ENCODE measurements around the gene LYPLAL1.
"Not testable (repeated sequence)": the region's sequence is repeated elsewhere in the genome, so short reads cannot be mapped to it uniquely, and the experiment has no call there.

The LYPLAL1 gene

DNA sequence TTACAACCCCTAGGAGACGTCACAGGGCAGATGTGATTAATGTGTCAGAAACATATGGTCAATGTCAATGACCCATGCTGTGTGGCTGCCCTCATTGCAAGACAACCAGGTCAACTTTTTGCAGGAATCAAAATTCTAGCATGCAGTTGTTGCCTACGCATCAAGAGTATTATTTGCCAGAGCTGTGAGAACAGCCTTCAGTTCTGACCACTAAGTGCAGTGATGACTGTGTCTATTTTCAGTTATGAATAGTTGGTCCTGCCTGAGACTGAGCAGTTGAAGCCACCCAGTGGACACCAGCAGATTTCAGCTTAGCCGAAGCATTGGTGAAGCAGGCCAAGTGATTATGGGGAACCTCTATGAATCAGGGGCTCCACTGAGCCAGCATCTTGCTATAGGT, 47.3 kb downstream of the LYPLAL1 start:
- DNase-seq = no peak

DNA sequence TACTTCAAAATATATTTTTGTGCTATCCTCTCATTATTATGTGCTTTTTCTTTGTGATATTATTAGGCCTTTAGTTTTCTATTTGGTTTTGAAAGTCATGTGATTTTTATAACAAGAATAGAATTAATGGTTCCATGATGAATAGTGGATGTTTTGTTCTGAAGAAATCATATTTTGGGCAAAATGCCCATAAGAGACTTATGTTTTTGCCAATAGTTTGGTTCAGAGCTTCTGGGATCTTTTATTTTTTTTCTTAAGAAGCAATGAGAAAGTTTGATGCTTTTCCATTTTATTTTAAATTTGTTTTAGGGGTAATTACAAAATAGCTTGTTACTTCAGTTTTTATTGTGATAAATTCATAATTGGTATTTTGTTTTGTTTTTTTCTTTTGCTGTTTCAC, 49.8 kb downstream of the LYPLAL1 start:
- DNase-seq = no peak

DNA sequence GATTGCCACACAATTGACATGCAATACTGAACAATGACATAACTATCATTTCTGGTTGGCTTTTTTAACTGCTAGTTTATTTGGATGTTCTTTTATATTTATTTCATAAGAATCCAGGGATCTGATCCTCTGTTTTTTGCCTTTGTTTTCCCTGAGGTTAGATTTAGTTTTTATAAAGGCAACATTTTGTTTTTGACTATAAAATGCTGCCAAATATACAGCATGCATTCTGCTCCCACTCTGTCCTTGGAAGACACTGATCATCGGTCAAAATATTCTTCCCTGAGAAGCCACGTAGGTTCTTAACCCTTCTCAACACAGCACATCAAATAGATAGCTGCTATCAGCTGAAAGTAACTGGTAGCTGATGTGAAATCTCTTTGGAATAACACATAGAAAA, 52.5 kb downstream of the LYPLAL1 start:
- DNase-seq = no peak

DNA sequence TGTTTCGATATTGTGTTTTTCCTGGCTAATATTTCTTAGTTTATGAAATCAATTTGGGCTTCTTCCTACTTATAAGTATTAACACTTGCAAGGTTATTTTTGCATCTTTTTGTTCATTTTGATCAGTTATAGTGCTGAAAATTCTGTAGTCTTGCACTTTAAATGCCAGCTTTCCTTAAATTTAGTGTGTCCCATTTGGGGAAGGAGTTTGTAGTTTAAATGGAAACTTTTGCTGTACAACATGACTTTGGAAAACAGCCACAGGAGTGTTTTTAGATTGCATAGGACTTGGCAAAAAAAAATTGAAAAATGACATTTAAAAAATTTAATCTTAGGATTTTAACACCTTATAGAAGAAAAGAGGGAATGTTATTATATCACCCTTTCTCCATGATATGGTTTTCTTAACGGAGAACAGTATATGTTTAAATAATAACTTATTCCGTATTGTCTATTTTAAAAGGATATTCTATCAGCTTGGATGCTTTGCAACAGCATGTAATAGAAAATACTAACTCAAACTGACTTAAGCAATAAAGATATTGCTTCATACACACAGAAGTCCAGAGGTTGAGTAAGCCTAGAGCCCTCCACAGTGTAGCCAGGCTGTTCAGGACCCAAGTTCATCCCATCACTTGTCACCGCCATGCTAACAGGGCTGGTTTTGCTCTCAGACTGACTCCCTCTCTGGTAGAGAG, 53.8 kb downstream of the LYPLAL1 start:
- DNase-seq = no peak

DNA sequence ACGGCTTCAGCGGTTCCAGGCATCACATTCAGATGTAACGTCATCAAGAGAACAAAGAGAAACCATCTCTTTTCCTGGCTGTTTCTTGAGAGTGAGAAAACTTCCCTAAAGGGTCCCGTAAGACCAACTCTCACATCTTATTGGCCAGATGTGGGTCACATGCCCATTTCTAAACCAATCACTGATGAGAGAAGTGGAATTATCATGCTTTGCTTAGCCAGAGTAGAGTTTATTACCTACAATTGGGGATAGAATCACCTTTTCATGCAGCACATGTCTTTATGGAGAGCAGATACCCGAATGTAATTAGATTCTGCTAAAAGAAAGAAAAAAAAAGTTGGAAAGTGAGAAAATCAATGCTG, 54.4 kb downstream of the LYPLAL1 start:
- no peak for DNase-seq

DNA sequence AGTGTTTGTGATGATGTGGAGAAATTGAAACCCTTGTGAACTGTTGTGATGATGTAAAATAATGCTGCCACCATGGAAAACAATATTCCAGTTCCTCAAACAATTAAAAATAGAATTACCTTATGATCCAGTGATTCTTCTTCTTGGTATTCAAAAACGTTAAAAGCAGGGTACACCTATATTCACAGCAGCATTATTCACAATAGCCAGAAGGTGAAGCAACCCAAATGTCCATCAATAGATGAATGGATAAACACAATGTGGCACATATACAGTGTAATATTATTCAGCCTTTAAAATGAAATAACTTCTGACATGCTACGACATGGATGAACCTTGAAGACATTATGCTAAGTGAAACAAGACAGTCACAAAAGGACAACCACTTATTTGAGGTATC, 59.2 kb downstream of the LYPLAL1 start:
- no peak for DNase-seq

DNA sequence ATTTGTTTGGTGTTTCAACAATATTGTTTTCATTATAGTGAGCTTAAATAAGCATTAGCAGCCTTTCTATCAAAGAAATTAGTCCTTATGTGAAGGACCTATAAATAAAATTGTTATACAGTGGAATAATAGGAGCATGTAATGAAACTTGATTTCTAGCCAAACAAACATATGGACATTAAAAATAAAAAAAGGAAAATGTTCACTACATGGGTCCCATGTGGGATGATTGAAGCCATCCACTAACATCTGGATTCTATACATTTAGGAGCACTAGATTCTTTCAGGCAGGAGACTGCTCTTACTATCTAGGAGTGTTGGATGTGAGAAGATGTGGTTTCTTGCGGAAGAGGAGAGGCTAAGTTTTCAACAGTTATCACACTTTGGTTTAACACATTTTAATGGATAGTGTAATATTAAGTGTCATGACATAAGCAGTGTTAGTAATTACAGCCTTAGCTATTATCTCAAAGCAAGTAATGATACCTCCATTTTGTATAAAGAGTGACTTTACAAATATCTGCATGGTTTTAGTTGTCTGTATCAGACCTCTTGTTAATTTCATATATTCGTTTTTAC, 62.3 kb downstream of the LYPLAL1 start:
- no peak for DNase-seq

DNA sequence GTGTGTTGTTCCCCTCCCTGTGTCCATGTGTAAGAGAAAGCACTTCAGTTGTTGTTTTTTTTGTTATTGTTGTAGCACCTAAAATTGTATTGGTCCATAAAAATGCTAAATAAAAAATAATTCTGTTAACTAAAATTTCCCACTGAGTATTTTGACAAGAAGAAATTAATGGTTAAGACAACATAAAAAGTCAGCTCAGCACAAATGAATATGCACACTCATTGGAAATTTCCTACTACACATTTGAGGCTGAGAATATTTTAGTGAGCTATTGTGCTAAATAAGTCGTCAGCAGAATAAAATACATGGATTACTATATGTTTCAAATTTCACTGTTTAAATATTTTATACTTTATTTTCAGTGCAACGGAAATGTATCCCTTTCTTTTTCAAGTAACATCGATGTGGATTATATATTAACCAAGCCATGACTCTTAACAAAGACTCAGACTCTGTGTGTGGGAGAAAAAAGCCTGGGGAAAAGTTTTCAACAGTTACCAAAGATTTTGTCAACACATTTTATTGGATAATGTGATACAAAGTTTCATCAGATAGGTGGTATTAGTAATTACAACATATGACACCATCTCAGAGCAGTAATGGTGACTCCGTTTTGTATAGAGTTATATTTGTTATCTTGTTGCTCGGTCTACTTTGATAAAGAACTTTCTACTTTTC, 63.4 kb downstream of the LYPLAL1 start:
- DNase-seq = no peak

DNA sequence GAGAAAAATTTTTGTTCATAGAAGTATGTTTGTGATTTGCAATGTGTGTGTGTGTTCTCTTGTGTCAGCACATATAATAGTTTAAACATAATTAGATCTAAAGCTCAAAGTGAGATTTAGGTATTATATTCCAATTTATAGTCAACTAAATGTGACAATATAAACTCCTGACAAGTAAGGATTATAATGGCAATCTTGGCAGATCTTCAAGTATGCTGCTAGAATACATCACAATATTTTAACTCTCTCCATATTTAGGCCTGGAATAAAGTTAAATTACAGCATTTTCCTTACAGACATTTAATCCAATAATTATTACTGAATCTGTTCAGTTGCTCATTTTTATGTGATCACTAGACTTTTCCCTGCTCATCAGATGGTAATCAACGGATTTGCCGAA, 65.8 kb downstream of the LYPLAL1 start:
- DNase-seq = no peak

DNA sequence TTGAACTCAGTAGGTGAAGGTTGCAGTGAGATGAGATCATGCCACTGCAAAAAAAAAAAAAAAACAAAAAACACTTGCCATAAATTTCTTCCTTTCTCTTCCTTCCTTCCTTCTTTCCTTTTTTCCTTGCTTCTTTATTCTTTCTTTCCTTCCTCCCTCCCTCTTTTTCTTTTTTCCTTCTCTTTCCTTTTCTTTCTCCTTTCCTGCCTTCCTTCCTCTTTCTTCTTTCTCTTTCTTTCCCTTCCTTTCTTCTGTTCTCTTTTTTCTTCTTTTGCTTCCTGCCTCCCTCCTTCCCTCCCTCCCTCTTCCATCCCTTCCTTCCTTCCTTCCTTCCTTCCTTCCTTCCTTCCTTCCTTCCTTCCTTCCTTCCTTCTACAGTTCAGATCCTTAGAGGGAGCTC, 71.2 kb downstream of the LYPLAL1 start:
- DNase-seq = no peak

DNA sequence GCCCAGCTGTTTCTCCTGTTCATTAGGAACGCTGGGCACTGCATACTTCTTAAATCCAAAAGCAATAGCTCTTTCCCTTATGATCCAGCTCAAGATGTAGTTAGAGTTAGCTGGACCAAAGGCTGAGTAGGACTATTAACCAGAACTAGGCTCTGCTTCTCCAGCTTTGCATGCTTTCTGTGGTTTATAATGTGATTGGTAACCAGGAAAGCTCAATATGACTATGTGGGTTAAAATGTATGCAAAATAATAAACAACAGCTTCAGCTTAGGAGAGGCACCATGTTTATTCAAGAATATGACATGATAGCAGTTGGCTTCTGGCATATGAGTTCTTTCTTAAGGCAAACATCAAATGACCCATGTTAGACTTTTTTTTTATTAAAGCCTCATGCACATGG, 73.8 kb downstream of the LYPLAL1 start:
- no peak for DNase-seq

DNA sequence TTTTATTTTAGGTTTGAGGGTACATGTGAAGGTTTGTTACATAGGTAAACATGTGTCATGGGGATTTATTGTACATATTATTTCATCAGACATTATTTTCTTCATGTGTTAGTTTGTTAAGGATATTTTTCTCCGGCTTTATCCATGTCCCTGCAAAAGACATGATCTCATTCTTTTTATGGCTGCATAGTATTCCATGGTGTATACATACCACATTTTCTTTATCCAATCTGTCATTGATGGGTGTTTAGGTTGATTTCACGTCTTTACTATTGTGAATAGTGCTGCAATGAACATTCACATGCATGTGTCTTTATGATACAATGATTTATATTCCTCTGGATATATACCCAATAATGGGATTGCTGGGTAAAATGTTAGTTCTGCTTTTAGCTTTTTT, 76.8 kb downstream of the LYPLAL1 start:
- DNase-seq = not testable (repeated sequence)

DNA sequence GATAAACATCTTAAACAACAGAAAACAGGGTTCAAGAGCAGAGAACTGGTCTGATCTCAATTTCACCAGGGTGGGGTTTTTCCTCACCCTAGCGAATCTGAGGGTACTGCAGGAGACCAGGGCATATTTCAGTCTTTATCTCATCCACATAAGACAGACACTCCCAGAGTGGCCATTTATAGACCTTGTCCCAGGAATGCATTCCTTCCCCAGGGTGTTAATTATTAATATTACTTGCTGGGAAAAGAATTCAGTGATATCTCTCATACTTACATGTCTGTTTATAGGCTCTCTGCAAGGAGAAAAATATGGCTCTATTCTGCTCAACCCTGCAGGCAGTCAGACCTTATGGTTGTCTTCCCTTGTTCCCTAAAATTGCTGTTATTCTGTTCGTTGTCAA, 84.1 kb downstream of the LYPLAL1 start:
- DNase-seq = no peak

DNA sequence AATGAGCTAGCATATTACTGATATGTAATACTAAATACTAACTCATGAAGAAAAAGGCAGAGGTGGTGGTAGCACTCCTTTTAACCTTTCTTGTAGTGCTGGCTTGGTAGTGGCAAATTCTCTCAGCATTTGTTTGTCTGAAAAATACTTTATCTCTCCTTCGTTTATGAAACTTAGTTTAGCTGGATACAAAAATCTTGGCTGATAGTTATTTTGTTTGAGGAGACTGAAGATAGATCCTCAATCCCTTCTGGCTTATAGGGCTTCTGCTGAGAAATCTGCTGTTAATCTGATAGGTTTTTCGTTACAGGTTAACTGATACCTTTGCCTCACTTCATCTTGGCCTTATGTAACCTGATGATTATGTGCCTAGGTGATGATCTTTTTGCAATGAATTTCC, 87.8 kb downstream of the LYPLAL1 start:
- DNase-seq = no peak

All from COR-L47 (cell line).